ENCODE results near the gene RND1. TPM values are rescaled to one million over a fixed set of nuclear protein-coding genes. Genes with fewer than 3 reads are reported as not detected.

RND1 gene
- total RNA-seq, 1 donor from 2014 or later = under 0.01 TPM

DNA sequence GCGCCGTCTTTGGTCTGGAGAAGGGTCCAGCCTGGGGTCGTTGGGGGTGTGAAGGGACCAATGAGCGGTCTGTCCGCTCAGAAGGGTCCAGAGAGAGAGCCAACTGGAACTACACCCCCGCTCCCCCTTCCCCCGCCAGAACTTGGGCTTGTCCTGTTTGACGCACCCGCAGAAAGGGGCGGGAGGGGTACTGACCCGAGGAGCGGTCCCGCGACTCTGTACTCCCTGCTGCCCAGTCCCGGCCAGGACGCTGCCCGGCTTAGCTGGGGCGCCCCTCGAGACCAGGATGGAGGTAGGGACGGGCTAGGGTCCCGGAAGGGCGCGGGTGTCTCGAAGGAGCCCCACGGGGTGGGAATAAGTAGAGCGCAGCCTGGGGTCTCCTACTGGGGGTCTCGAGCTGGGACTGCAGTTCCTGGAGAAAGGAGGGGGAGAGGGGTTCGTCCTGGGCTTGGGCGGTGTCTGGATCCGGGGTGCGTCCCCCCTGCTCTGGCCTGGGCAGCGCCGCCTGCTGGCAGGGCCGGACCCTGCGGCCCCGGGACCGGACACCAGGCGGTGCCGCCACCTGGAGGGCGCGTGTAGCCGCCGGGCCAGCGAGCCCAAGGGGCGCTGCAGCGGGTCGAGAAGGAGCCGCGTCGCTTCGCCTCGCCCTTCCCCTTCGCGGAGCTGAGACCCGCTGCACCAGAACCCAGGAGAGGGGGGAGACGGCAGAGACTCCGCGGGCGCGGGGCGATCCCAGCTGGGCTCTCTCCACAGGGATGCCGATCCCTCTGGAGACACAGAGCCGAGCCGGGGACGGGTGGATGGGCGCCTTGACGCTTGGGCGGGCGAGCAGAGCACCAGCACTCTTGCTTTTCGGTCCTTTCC, 51.2 kb downstream of the RND1 start:
- H3K27me3 ChIP-seq (ENCODE audit: control insufficient read depth in 3 of 3, insufficient read depth in 3 of 3, low read length in 3 of 3) = peaks cover 3 to 18% (median 18%) of the 10 kb centered on the region in 3 donors
- peak overlapping the region; percentile 81 to 83 (median 81) for H3K9ac ChIP-seq (ENCODE audit: low read depth in 1 of 3, low read length in 3 of 3)
- H3K4me1 ChIP-seq (ENCODE audit: control insufficient read depth in 3 of 3, insufficient read depth in 3 of 3, low read length in 3 of 3) = peaks cover 19 to 60% (median 29%) of the 10 kb centered on the region in 3 donors
- no peaks in the 10 kb centered on the region for H3K36me3 ChIP-seq (ENCODE audit: control insufficient read depth in 3 of 3, insufficient read depth in 3 of 3, low read length in 3 of 3)
- peak overlapping the region; percentile 87 to 89 (median 88) for H3K4me3 ChIP-seq (ENCODE audit: low read length in 3 of 3)
- no peaks in the 10 kb centered on the region for H3K9me3 ChIP-seq (ENCODE audit: control insufficient read depth in 3 of 3, low read length in 3 of 3)
- peak overlapping the region; percentile 64 for H3K27ac ChIP-seq (ENCODE audit: low read depth, low read length)

DNA sequence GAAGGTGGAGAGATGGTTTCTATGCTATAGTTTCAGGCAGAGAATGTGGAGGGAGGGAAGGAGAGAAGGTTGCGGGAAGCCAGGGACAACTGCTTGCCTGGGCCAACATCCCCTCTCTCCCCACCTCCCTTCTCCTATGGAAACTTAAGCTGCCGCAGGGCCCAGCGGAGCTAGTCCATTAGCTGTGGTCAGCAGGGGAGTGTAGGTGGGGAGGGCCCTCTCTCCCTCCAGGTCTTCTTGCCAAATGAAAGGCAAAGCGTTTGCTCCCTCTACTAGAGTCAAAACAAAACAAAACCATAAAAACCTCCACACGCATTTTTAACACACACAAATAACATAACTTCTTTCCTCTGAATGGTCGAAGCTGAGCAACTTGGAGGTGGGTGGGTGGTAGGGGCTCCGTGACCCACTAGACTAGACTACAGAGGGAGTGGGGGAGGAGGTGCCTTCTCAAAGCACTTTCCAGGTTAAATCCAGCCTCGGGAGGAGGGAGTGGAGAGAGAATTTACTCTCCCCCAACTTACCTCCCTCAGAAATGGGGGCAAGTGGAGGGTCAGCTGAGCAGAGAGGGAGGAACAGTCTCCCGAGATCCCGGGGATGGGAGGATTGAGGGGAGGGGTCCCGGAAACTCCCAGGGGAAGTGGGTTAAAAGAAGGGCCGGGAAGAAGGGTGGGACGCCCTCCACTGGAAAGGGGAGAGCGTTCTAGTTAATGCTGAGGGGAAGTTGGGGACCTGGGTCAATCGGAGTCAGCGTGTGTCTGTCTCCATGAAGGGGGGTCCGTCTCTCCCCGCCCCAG, 52.0 kb downstream of the RND1 start:
- Histone ChIP-seq H3K4me3 (ENCODE audit: low read length in 3 of 3) (peak overlapping the region; percentile 87 to 89 (median 88)), H3K4me1 (ENCODE audit: control insufficient read depth in 3 of 3, insufficient read depth in 3 of 3, low read length in 3 of 3) (peaks cover 19 to 52% (median 25%) of the 10 kb centered on the region in 3 donors), H3K27me3 (ENCODE audit: control insufficient read depth in 3 of 3, insufficient read depth in 3 of 3, low read length in 3 of 3) (peaks cover 3 to 13% (median 10%) of the 10 kb centered on the region in 3 donors), H3K36me3 (ENCODE audit: control insufficient read depth in 3 of 3, insufficient read depth in 3 of 3, low read length in 3 of 3) (no peaks in the 10 kb centered on the region), H3K9ac (ENCODE audit: low read depth in 1 of 3, low read length in 3 of 3) (peak overlapping the region; percentile 57 to 81 (median 81)), H3K27ac (ENCODE audit: low read depth, low read length) (peak overlapping the region; percentile 64), H3K9me3 (ENCODE audit: control insufficient read depth in 3 of 3, low read length in 3 of 3) (no peaks in the 10 kb centered on the region)

DNA sequence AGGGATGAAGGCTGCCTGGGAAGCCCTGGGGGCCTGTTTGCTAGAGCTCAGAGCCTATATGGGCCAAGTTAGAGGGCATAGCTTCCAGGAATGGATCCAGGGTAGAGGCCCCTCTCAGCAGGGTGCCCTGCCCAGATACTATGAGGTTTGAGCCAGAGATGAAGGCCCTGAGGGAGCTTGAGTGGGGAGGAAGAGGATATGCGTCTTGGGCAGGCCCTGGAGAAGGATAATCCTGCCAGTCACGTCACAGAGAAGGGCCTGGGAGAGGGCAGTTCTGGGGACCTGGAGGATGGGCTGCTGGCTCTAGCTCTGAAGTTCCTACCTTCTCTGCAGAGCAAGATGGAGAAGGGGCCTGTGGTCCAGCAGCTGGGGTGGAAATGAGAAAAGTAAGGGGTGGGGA, 53.3 kb downstream of the RND1 start:
- H3K27ac ChIP-seq (ENCODE audit: low read depth, low read length) = no peak overlapping the region
- no peaks in the 10 kb centered on the region for H3K36me3 ChIP-seq (ENCODE audit: control insufficient read depth in 3 of 3, insufficient read depth in 3 of 3, low read length in 3 of 3)
- peaks cover 14 to 43% (median 19%) of the 10 kb centered on the region in 3 donors for H3K4me1 ChIP-seq (ENCODE audit: control insufficient read depth in 3 of 3, insufficient read depth in 3 of 3, low read length in 3 of 3)
- H3K4me3 ChIP-seq (ENCODE audit: low read length in 3 of 3) = no peak overlapping the region
- H3K9ac ChIP-seq (ENCODE audit: low read depth in 1 of 3, low read length in 3 of 3) = no peak overlapping the region
- no peaks in the 10 kb centered on the region for H3K9me3 ChIP-seq (ENCODE audit: control insufficient read depth in 3 of 3, low read length in 3 of 3)
- peaks cover 0 to 6% (median under 1%) of the 10 kb centered on the region in 3 donors for H3K27me3 ChIP-seq (ENCODE audit: control insufficient read depth in 3 of 3, insufficient read depth in 3 of 3, low read length in 3 of 3)

DNA sequence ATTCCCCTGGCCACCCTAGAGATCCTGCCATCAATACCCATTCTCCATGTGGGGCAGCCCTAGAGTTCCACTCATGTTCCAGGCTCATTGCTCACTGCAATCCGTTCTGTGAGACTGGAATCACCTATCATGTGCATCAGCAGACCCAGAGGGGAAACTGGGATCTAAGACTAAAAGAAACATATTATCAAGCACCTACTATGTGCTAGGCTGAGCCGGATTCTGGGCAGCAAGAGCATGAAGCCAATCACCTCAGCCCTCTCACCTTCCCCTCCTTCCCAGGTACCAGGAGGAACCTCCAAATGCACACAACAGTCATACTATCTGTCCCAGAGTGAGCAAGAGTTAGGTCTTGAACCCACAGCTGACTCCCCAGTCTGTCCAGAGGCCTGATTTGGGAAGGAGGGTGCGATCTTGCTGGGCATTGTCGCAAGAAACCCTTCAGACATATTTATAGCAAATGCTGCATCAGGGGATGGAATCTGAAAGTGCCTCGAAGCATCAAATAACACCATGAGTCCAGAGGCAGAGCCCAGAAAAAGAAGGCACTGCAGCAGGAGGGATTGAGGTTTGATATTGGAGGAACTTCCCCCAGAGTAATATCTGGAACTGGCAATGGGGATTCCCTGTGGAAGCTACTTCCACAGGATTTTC, 54.1 kb downstream of the RND1 start:
- H3K9ac ChIP-seq (ENCODE audit: low read depth in 1 of 3, low read length in 3 of 3) = no peak overlapping the region
- H3K36me3 ChIP-seq (ENCODE audit: control insufficient read depth in 3 of 3, insufficient read depth in 3 of 3, low read length in 3 of 3) = no peaks in the 10 kb centered on the region

DNA sequence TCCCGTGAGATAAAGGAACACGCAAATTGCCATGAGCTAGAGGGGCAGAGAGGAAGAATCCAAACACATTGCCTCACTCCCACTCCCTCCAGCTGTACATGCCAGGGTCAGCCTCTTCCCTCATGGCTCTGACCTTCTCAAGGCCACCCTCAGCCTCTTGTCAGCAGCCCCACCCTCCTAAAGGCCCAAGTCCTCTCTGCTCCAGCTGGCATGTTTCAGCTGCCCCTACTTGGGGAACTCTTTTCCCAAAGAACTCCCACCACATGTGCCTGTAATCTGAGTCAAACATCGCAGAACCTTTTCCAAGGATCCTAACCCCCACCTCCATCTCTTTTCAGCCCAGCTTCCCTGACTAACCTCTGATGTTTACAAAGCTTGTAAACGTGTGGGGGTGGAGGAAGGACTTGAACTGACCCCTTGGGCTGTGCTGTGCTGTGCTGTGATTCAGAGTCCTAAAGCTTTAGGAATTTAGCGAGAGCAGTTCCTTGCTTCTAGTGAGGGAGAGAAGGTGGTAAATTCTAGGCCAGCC, 54.7 kb downstream of the RND1 start:
- Histone ChIP-seq H3K9me3 (ENCODE audit: control insufficient read depth in 3 of 3, low read length in 3 of 3) (no peaks in the 10 kb centered on the region), H3K36me3 (ENCODE audit: control insufficient read depth in 3 of 3, insufficient read depth in 3 of 3, low read length in 3 of 3) (no peaks in the 10 kb centered on the region), H3K27me3 (ENCODE audit: control insufficient read depth in 3 of 3, insufficient read depth in 3 of 3, low read length in 3 of 3) (no peaks in the 10 kb centered on the region), H3K4me3 (ENCODE audit: low read length in 3 of 3) (no peak overlapping the region), H3K27ac (ENCODE audit: low read depth, low read length) (no peak overlapping the region), H3K9ac (ENCODE audit: low read depth in 1 of 3, low read length in 3 of 3) (no peak overlapping the region), H3K4me1 (ENCODE audit: control insufficient read depth in 3 of 3, insufficient read depth in 3 of 3, low read length in 3 of 3) (peaks cover 11 to 32% (median 18%) of the 10 kb centered on the region in 3 donors)

More for the DNA sequence above, 54.1 kb downstream of the RND1 start:
- Histone ChIP-seq H3K4me1 (ENCODE audit: control insufficient read depth in 3 of 3, insufficient read depth in 3 of 3, low read length in 3 of 3) (peaks cover 14 to 38% (median 19%) of the 10 kb centered on the region in 3 donors), H3K27me3 (ENCODE audit: control insufficient read depth in 3 of 3, insufficient read depth in 3 of 3, low read length in 3 of 3) (peaks cover 0 to under 1% (median 0%) of the 10 kb centered on the region in 3 donors), H3K4me3 (ENCODE audit: low read length in 3 of 3) (no peak overlapping the region), H3K9me3 (ENCODE audit: control insufficient read depth in 3 of 3, low read length in 3 of 3) (no peaks in the 10 kb centered on the region), H3K27ac (ENCODE audit: low read depth, low read length) (no peak overlapping the region)

DNA sequence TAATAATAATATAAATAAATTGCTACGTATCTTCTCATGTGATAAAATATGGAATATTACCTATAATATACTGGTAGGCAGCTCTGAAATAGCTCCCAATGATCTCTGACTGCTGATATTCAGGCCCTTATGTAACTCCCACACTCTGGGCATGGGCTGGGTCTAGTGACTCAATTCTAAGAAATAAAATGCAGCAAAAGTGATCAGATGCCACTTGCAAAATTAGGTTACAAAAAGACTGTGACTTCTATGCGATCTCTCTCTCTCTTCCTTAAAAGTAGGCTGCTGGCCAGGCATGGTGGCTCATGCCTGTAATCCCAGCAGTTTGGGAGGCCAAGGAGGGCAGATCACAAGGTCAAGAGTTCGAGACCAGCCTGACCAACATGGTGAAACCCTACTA, 57.7 kb downstream of the RND1 start:
- Histone ChIP-seq H3K9me3 (ENCODE audit: control insufficient read depth in 3 of 3, low read length in 3 of 3) (no peaks in the 10 kb centered on the region), H3K36me3 (ENCODE audit: control insufficient read depth in 3 of 3, insufficient read depth in 3 of 3, low read length in 3 of 3) (no peaks in the 10 kb centered on the region), H3K4me3 (ENCODE audit: low read length in 3 of 3) (no peak overlapping the region), H3K27ac (ENCODE audit: low read depth, low read length) (no peak overlapping the region), H3K27me3 (ENCODE audit: control insufficient read depth in 3 of 3, insufficient read depth in 3 of 3, low read length in 3 of 3) (no peaks in the 10 kb centered on the region), H3K4me1 (ENCODE audit: control insufficient read depth in 3 of 3, insufficient read depth in 3 of 3, low read length in 3 of 3) (peaks cover 0 to 14% (median 4%) of the 10 kb centered on the region in 3 donors), H3K9ac (ENCODE audit: low read depth in 1 of 3, low read length in 3 of 3) (no peak overlapping the region)

Small RNA genes within 50 kb of the gene (small RNA-seq; reads per million reads assigned to genes)
- not detected for gene AC073610.1
- not detected for gene RF00019
- not detected for gene RNU6-600P

Other genes with a start within 250 kb of the RND1 start
- 53.8 TPM for gene KANSL2, start 183.6 kb downstream of the RND1 start, total RNA-seq
- 27.7 TPM for gene CCNT1, start 149.2 kb downstream of the RND1 start, total RNA-seq
- gene ADCY6, start 76.8 kb downstream of the RND1 start, total RNA-seq = 37.6 TPM
- 4.2 TPM for gene CACNB3, start 47.4 kb downstream of the RND1 start, total RNA-seq
- gene DDX23, start 13.7 kb downstream of the RND1 start, total RNA-seq = 56.9 TPM
- gene FKBP11, start 59.6 kb upstream of the RND1 start, total RNA-seq = 5.7 TPM
- gene ARF3, start 91.6 kb upstream of the RND1 start, total RNA-seq = 19.8 TPM
- 0.52 TPM for gene WNT10B, start 105.9 kb upstream of the RND1 start, total RNA-seq
- gene WNT1, start 112.5 kb upstream of the RND1 start, total RNA-seq = not detected
- gene DDN, start 133.5 kb upstream of the RND1 start, total RNA-seq = 18.8 TPM
- 41.8 TPM for gene PRKAG1, start 152.9 kb upstream of the RND1 start, total RNA-seq
- gene KMT2D, start 194.9 kb upstream of the RND1 start, total RNA-seq = 26.1 TPM
- 0.52 TPM for gene RHEBL1, start 204.1 kb upstream of the RND1 start, total RNA-seq
- gene DHH, start 228.9 kb upstream of the RND1 start, total RNA-seq = 1.6 TPM
- gene LMBR1L, start 245.0 kb upstream of the RND1 start, total RNA-seq = 21.4 TPM

All from skeletal muscle tissue (tissue), 5 donors.